Activated naive CD4-positive, alpha-beta T cell treated with anti-CD3 and anti-CD28 coated beads, Interleukin-2, amount 10 ng/mL, durations not matched to agents 7 days and 5 days (primary cell): ENCODE measurements around the gene DTNB.
A peak's percentile ranks its signal among the peaks of the same experiment; 100 is the strongest.

ENCODE experiments used
- CTCF ChIA-PET: fragments of 350-600 bp; sonication (Branson Sonifier 250); formaldehyde crosslinking; loops from one replicate; lab custom pipeline; 2021; ENCODE audit warnings: antibody characterized with exemption; lab: Charles Lee
- DNase-seq: peaks from one replicate; pipeline ENCODE4 v3.0.0-alpha.2; 2020
- H3K27ac Mint-ChIP-seq: one replicate; pipeline ENCODE4 v1.8.0; 2021; ENCODE audit warnings: mild to moderate bottlenecking, moderate library complexity, mixed read lengths
- H3K27me3 Mint-ChIP-seq: one replicate; pipeline ENCODE4 v1.8.0; 2021; ENCODE audit warnings: mild to moderate bottlenecking, mixed read lengths
- H3K36me3 Mint-ChIP-seq: one replicate; pipeline ENCODE4 v1.8.0; 2021; ENCODE audit warnings: mixed read lengths
- H3K4me1 Mint-ChIP-seq: one replicate; pipeline ENCODE4 v1.8.0; 2021; ENCODE audit warnings: mixed read lengths
- H3K4me3 Mint-ChIP-seq: one replicate; pipeline ENCODE4 v1.8.0; 2021; ENCODE audit warnings: mild to moderate bottlenecking, moderate library complexity, mixed read lengths
- H3K9me3 Mint-ChIP-seq: one replicate; pipeline ENCODE4 v1.8.0; 2021; ENCODE audit warnings: mixed read lengths

DTNB gene

DNA sequence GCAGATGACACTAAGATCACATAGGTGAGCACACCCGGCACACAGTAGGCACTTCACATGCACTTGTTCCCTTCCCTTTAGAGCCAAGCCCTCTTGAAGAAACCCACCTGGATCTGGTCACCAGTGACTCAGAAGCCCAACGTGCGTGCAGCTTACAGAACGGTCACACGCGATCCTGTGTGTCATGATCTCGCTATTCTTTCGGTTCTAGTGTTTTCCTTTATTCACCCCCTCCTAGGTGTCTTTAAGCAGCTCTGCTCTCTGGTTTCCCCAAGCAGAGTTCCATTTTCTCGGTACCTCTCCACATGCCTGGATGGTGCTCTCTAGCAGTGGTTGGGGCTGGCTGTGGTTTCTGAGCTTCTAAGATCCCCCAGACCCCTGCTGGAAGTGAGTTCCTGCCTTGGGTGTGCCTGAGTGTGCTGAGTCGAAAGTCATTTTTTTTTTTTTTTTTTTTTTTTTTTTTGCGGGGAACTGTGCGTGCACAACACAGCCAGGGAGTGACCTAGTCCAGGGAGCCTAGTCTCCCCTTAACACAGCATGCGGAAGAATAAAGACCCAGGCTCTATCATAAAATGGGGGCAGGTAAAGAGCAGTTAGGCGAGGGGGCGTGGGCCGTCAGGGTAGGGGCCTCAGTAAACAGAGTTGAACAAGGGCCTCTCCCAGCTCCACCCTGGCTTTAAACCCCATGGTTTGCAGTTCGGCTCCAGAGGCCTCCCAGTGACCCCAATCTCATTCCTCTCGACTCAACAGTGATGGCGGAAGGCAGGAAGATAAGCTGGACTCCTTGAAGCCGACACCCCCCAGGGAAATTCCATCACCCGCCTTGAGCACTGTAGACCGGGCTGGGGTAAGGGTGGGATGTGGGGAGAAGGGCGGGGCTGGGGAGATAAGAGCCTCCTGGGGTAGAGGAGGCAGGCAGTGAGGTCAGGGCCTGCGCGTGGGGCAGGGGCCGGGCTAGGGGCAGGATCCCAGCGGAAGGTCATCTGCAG is 301.8 kb downstream of the DTNB start:
- Mint-ChIP-seq H3K9me3 (no peaks in the 10 kb centered on the region), H3K27ac (no peak overlapping the region), H3K4me3 (no peak overlapping the region), H3K4me1 (peaks cover 18% of the 10 kb centered on the region), H3K27me3 (no peaks in the 10 kb centered on the region), H3K36me3 (no peaks in the 10 kb centered on the region)
- no peak for DNase-seq
- CTCF ChIA-PET, result interaction anchor here (2.5 kb wide), 1 partner anchor 9 kb away, joined by 15 read pairs; no protein-coding TSS in a partner anchor

GRCh38 chr2:25369876-25370275 is 303.5 kb downstream of the DTNB start:
- Mint-ChIP-seq H3K27me3 (no peaks in the 10 kb centered on the region), H3K27ac (no peak overlapping the region), H3K4me1 (peaks cover 7% of the 10 kb centered on the region), H3K9me3 (no peaks in the 10 kb centered on the region), H3K36me3 (no peaks in the 10 kb centered on the region), H3K4me3 (no peak overlapping the region)
- CTCF ChIA-PET, result no interaction called here
- DNase-seq, result no peak

DNA sequence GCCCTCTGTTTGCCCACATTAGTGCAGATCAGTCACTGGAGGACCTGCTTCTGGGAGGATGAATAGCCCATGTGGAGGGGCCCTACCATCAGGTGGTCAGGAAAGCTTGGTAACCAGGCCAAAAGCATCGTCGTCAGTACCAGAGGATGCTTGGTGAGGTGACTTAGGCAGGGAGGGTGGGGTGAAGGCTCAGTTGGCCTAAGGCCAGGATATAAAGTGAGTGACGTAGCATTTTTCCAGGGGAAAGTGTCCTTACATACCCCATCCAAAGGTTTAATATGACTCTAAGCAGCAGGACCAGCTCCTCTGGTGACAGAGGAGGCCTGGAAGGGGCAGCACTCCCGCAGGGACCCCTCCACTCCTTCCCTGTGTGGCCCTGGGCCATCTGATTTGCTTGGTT is 303.9 kb downstream of the DTNB start:
- CTCF ChIA-PET, result no interaction called here
- no peak overlapping the region for H3K4me3 Mint-ChIP-seq
- no peak for DNase-seq
- peaks cover 7% of the 10 kb centered on the region for H3K4me1 Mint-ChIP-seq
- H3K27me3 Mint-ChIP-seq, result no peaks in the 10 kb centered on the region
- H3K9me3 Mint-ChIP-seq, result no peaks in the 10 kb centered on the region
- no peaks in the 10 kb centered on the region for H3K36me3 Mint-ChIP-seq
- H3K27ac Mint-ChIP-seq, result no peak overlapping the region

GRCh38 chr2:25368660-25369059 is 304.7 kb downstream of the DTNB start:
- Mint-ChIP-seq H3K9me3 (no peaks in the 10 kb centered on the region), H3K27me3 (no peaks in the 10 kb centered on the region), H3K4me1 (peaks cover 9% of the 10 kb centered on the region), H3K36me3 (no peaks in the 10 kb centered on the region), H3K27ac (no peak overlapping the region), H3K4me3 (no peak overlapping the region)
- CTCF ChIA-PET, result no interaction called here
- DNase-seq, result no peak

GRCh38 chr2:25367296-25367695 is 306.1 kb downstream of the DTNB start:
- no peak overlapping the region for H3K27ac Mint-ChIP-seq
- CTCF ChIA-PET, result interaction anchor here (2.5 kb wide), 1 partner anchor 9 kb away, joined by 11 read pairs; no protein-coding TSS in a partner anchor
- H3K4me3 Mint-ChIP-seq, result no peak overlapping the region
- H3K27me3 Mint-ChIP-seq, result no peaks in the 10 kb centered on the region
- peaks cover 19% of the 10 kb centered on the region for H3K4me1 Mint-ChIP-seq
- no peaks in the 10 kb centered on the region for H3K36me3 Mint-ChIP-seq
- DNase-seq, result no peak
- H3K9me3 Mint-ChIP-seq, result no peaks in the 10 kb centered on the region

DNA sequence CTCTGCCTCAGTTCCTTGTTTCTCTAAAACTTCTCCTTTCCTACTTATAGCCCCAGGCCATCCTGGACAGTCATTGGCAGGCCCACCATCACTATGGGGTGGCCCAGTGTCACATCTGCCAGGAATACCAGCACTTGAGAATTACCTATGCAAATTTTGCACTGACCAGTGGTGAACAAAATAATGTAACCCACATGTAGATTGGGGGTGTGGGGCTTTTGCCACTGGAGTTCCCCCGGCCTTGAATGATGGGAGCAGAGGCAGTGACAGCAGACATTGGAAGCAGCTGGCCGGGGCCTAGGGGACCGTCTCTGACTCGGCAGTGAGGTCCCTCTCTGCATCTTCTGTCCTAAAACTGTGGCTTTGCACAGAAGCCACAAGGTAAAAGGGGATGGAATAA is 306.7 kb downstream of the DTNB start:
- H3K27ac Mint-ChIP-seq, result no peak overlapping the region
- H3K36me3 Mint-ChIP-seq, result no peaks in the 10 kb centered on the region
- H3K4me3 Mint-ChIP-seq, result no peak overlapping the region
- H3K27me3 Mint-ChIP-seq, result no peaks in the 10 kb centered on the region
- H3K9me3 Mint-ChIP-seq, result no peaks in the 10 kb centered on the region
- CTCF ChIA-PET, result interaction anchor here (2.5 kb wide), 1 partner anchor 10 kb away, joined by 11 read pairs; no protein-coding TSS in a partner anchor
- H3K4me1 Mint-ChIP-seq, result peaks cover 24% of the 10 kb centered on the region
- no peak for DNase-seq

GRCh38 chr2:25365241-25365640 is 308.1 kb downstream of the DTNB start:
- CTCF ChIA-PET, result interaction anchor here (1.3 to 1.6 kb wide), 2 partner anchors 11 to 56 kb away, joined by 4 to 9 read pairs; no protein-coding TSS in a partner anchor
- Mint-ChIP-seq H3K36me3 (no peaks in the 10 kb centered on the region), H3K4me1 (peaks cover 18% of the 10 kb centered on the region), H3K4me3 (no peak overlapping the region), H3K27ac (no peak overlapping the region), H3K27me3 (peaks cover under 1% of the 10 kb centered on the region), H3K9me3 (no peaks in the 10 kb centered on the region)
- DNase-seq, result no peak

- CTCF ChIA-PET, result interaction anchor here (0.6 to 3.0 kb wide), 3 partner anchors 12 to 396 kb away, joined by 3 to 40 read pairs (median 9); no protein-coding TSS in a partner anchor
- no peak for DNase-seq
- H3K27me3 Mint-ChIP-seq, result peaks cover 10% of the 10 kb centered on the region
- no peak overlapping the region for H3K27ac Mint-ChIP-seq
- H3K4me1 Mint-ChIP-seq, result peaks cover 18% of the 10 kb centered on the region
- H3K9me3 Mint-ChIP-seq, result no peaks in the 10 kb centered on the region
- H3K4me3 Mint-ChIP-seq, result peak overlapping the region; percentile 32
- H3K36me3 Mint-ChIP-seq, result no peaks in the 10 kb centered on the region
Observed at GRCh38 chr2:25363733-25364132, 309.6 kb downstream of the DTNB start.

DNA sequence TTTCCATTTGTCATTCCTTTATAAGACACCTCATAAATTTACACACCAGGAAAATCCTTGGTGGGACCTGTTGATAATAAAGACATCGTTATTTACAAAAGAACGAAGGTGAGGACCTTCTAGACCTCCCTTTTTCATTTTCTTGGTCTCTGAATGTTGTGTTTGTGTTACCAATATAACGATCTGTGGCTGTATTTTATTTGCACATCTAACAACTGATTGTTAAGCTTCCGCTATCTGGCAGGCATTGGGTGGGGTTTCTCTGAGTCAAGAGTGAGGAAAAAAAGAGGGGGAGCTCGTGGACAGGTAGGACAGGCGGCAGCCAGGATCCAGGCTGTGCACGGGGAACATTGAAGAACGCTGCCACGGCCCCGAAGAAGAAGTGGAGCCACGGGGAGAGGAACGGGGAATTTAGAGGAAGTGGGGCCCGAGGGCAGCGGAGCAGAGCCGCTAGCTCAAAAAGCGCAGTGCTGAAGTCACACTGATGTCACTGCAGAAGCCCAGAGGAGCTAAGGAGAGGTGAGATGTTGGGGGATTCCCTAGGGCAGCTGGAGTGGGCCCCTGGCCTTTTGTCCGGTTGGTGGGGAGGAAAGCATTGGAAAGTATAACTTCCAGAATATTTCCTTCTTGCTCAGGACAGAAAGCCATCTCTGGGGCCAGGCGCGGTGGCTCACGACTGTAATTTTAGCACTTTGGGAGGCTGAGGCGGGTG is 310.8 kb downstream of the DTNB start:
- CTCF ChIA-PET, result interaction anchor here (0.6 to 3.0 kb wide), 37 partner anchors 9 to 338 kb away, joined by 3 to 40 read pairs (median 4); no protein-coding TSS in a partner anchor
- H3K9me3 Mint-ChIP-seq, result no peaks in the 10 kb centered on the region
- DNase-seq, result peak; percentile 68
- peaks cover 18% of the 10 kb centered on the region for H3K4me1 Mint-ChIP-seq
- peak overlapping the region; percentile 85 for H3K27ac Mint-ChIP-seq
- H3K36me3 Mint-ChIP-seq, result no peaks in the 10 kb centered on the region
- peaks cover 15% of the 10 kb centered on the region for H3K27me3 Mint-ChIP-seq
- peak overlapping the region; percentile 75 for H3K4me3 Mint-ChIP-seq

- Mint-ChIP-seq H3K4me3 (peak overlapping the region; percentile 75), H3K36me3 (no peaks in the 10 kb centered on the region), H3K4me1 (peaks cover 18% of the 10 kb centered on the region), H3K9me3 (no peaks in the 10 kb centered on the region), H3K27ac (peak overlapping the region; percentile 85), H3K27me3 (peaks cover 15% of the 10 kb centered on the region)
- CTCF ChIA-PET, result interaction anchor here (0.6 to 3.0 kb wide), 36 partner anchors 9 to 339 kb away, joined by 3 to 40 read pairs (median 4); no protein-coding TSS in a partner anchor
- peak; percentile 96 for DNase-seq
Observed at GRCh38 chr2:25362049-25362433, 311.3 kb downstream of the DTNB start.

GRCh38 chr2:25361261-25362048 is 311.9 kb downstream of the DTNB start:
- H3K27me3 Mint-ChIP-seq, result peaks cover 15% of the 10 kb centered on the region
- no peaks in the 10 kb centered on the region for H3K36me3 Mint-ChIP-seq
- peak overlapping the region; percentile 85 for H3K27ac Mint-ChIP-seq
- H3K4me1 Mint-ChIP-seq, result peaks cover 18% of the 10 kb centered on the region
- DNase-seq, result no peak
- CTCF ChIA-PET, result interaction anchor here (0.6 to 3.0 kb wide), 33 partner anchors 8 to 339 kb away, joined by 3 to 40 read pairs (median 4); no protein-coding TSS in a partner anchor
- no peaks in the 10 kb centered on the region for H3K9me3 Mint-ChIP-seq
- H3K4me3 Mint-ChIP-seq, result peak overlapping the region; percentile 75

DNA sequence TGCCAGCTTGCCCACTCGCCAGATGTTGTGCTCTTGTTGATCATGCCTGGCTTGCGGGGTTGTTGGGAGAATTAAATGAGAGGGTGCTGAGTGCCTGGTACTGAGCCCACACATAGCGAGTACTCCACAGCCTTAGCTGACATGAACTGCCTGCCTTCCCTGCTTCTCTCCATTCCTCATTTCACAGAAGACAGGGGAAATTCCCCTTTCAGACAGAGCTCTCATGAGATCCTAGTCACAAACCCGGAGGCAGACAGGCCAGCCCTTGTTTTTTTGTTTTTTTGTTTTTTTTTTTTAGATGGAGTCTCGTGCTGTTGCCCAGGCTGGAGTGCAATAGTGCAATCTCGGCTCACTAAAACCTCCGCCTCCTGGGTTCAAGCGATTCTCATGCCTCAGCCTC is 314.5 kb downstream of the DTNB start:
- Mint-ChIP-seq H3K9me3 (no peaks in the 10 kb centered on the region), H3K27me3 (peaks cover 38% of the 10 kb centered on the region), H3K27ac (no peak overlapping the region), H3K4me3 (no peak overlapping the region), H3K4me1 (peaks cover 17% of the 10 kb centered on the region), H3K36me3 (no peaks in the 10 kb centered on the region)
- DNase-seq, result no peak
- CTCF ChIA-PET, result interaction anchor here (0.7 to 0.9 kb wide), 2 partner anchors 9 to 208 kb away, joined by 3 read pairs; no protein-coding TSS in a partner anchor

- Mint-ChIP-seq H3K27me3 (peaks cover 41% of the 10 kb centered on the region), H3K27ac (no peak overlapping the region), H3K9me3 (no peaks in the 10 kb centered on the region), H3K4me1 (peaks cover 12% of the 10 kb centered on the region), H3K4me3 (no peak overlapping the region), H3K36me3 (no peaks in the 10 kb centered on the region)
- DNase-seq, result no peak
- CTCF ChIA-PET, result interaction anchor here (0.7 to 1.1 kb wide), 4 partner anchors 8 to 209 kb away, joined by 3 to 4 read pairs (median 4); no protein-coding TSS in a partner anchor
Observed at GRCh38 chr2:25358249-25358815, 315.0 kb downstream of the DTNB start.
